ENCODE measurements around the gene TMEM175. TPM values are rescaled to one million over a fixed set of nuclear protein-coding genes. Genes with fewer than 3 reads are reported as not detected.

The TMEM175 gene
- total RNA-seq, 1 experiment from 2014 or later, result 20.2 TPM

GRCh38 chr4:883377-884095 lies 48.7 kb upstream of the TMEM175 start:
- H3F3A ChIP-seq (ENCODE audit: insufficient read depth, low read depth), result peaks cover 7% of the 10 kb centered on the region; the same call in 1 of the 2 replicates
- H4K20me1 ChIP-seq (ENCODE audit: insufficient read depth), result no peaks in the 10 kb centered on the region; the same call in 1 of the 2 replicates
- ChIA-PET POLR2A (ENCODE audit: unreplicated experiment) (no interaction called here), CTCF (no interaction called here)
- H3K9me2 ChIP-seq (ENCODE audit: insufficient read depth), result no peaks in the 10 kb centered on the region
- H3K4me2 ChIP-seq, result no peak overlapping the region
- no peaks in the 10 kb centered on the region for H3K27me3 ChIP-seq (ENCODE audit: insufficient read depth, low read depth)
- no peaks in the 10 kb centered on the region for H3K36me3 ChIP-seq (ENCODE audit: low read depth)
- no TSS peak for BruUV-seq (replicated peaks)
- H3K27ac ChIP-seq, result no peak overlapping the region
- no peak overlapping the region for H2AFZ ChIP-seq
- no peaks in the 10 kb centered on the region for H3K9me3 ChIP-seq (ENCODE audit: insufficient read depth, low read depth)
- H3K4me3 ChIP-seq, result no peak overlapping the region
- TF ChIP-seq EZH2 (IDR thresholded peaks at IDR 0.05; ENCODE audit: low read depth) (no peak), CTCF (conservative IDR thresholded peaks at IDR 0.05) (no peak)
- intact Hi-C loops (cut with micrococcal nuclease; ENCODE audit: unreplicated experiment), result no loop called here
- H3K79me2 ChIP-seq (ENCODE audit: low read depth), result no peaks in the 10 kb centered on the region
- no peaks in the 10 kb centered on the region for H3K4me1 ChIP-seq (replicated peaks; ENCODE audit: insufficient read depth)
- DNase-seq, result no peak

GRCh38 chr4:884259-884658 lies 48.0 kb upstream of the TMEM175 start:
- Histone ChIP-seq H3K9me2 (ENCODE audit: insufficient read depth) (no peaks in the 10 kb centered on the region), H2AFZ (no peak overlapping the region), H3K4me2 (no peak overlapping the region), H3K27ac (no peak overlapping the region), H3K4me1 (replicated peaks; ENCODE audit: insufficient read depth) (no peaks in the 10 kb centered on the region), H3K9me3 (ENCODE audit: insufficient read depth, low read depth) (no peaks in the 10 kb centered on the region), H3F3A (ENCODE audit: insufficient read depth, low read depth) (peaks cover 7% of the 10 kb centered on the region; the same call in 1 of the 2 replicates), H3K4me3 (no peak overlapping the region), H4K20me1 (ENCODE audit: insufficient read depth) (no peaks in the 10 kb centered on the region; the same call in 1 of the 2 replicates), H3K79me2 (ENCODE audit: low read depth) (no peaks in the 10 kb centered on the region), H3K27me3 (ENCODE audit: insufficient read depth, low read depth) (no peaks in the 10 kb centered on the region), H3K36me3 (ENCODE audit: low read depth) (no peaks in the 10 kb centered on the region)
- ChIA-PET POLR2A (ENCODE audit: unreplicated experiment) (no interaction called here), CTCF (no interaction called here)
- intact Hi-C loops (cut with micrococcal nuclease; ENCODE audit: unreplicated experiment), result no loop called here
- no peak for DNase-seq
- BruUV-seq (replicated peaks), result no TSS peak
- no peak for TF ChIP-seq EZH2 (IDR thresholded peaks at IDR 0.05; ENCODE audit: low read depth)
- no peak for TF ChIP-seq CTCF (conservative IDR thresholded peaks at IDR 0.05)

- Histone ChIP-seq H3K4me1 (replicated peaks; ENCODE audit: insufficient read depth) (no peaks in the 10 kb centered on the region), H3K9me2 (ENCODE audit: insufficient read depth) (no peaks in the 10 kb centered on the region), H3K4me3 (no peak overlapping the region), H3K79me2 (ENCODE audit: low read depth) (no peaks in the 10 kb centered on the region), H3K4me2 (no peak overlapping the region), H3K36me3 (ENCODE audit: low read depth) (no peaks in the 10 kb centered on the region), H3K27ac (no peak overlapping the region), H2AFZ (no peak overlapping the region), H3K27me3 (ENCODE audit: insufficient read depth, low read depth) (no peaks in the 10 kb centered on the region), H3F3A (ENCODE audit: insufficient read depth, low read depth) (peaks cover 7% of the 10 kb centered on the region; the same call in 1 of the 2 replicates), H4K20me1 (ENCODE audit: insufficient read depth) (no peaks in the 10 kb centered on the region; the same call in 1 of the 2 replicates), H3K9me3 (ENCODE audit: insufficient read depth, low read depth) (no peaks in the 10 kb centered on the region)
- no TSS peak for BruUV-seq (replicated peaks)
- DNase-seq, result no peak
- POLR2A ChIA-PET (ENCODE audit: unreplicated experiment), result no interaction called here
- TF ChIP-seq CTCF (conservative IDR thresholded peaks at IDR 0.05) (no peak), EZH2 (IDR thresholded peaks at IDR 0.05; ENCODE audit: low read depth) (no peak)
- intact Hi-C loops (cut with micrococcal nuclease; ENCODE audit: unreplicated experiment), result no loop called here
- CTCF ChIA-PET, result no interaction called here
Observed at GRCh38 chr4:884896-885295, 47.4 kb upstream of the TMEM175 start.
